ENCODE measurements around the gene SAV1.

- no peak for TF ChIP-seq EZH2phosphoT487 (IDR thresholded peaks at IDR 0.05; ENCODE audit: insufficient read depth, low read depth)
- no peak for TF ChIP-seq EZH2 (IDR thresholded peaks at IDR 0.05; ENCODE audit: insufficient read depth, poor library complexity, severe bottlenecking)
Observed at GRCh38 chr14:50631408-50631821, 36.7 kb downstream of the SAV1 start.

Measured in GM23248 (cell line).